ENCODE measurements around the gene KDM1B. TPM values are rescaled to one million over a fixed set of nuclear protein-coding genes. Genes with fewer than 3 reads are reported as not detected.

Gene KDM1B
- total and polyA plus RNA-seq, 2 experiments from 2014 or later, result 1.6 to 15.4 TPM

DNA sequence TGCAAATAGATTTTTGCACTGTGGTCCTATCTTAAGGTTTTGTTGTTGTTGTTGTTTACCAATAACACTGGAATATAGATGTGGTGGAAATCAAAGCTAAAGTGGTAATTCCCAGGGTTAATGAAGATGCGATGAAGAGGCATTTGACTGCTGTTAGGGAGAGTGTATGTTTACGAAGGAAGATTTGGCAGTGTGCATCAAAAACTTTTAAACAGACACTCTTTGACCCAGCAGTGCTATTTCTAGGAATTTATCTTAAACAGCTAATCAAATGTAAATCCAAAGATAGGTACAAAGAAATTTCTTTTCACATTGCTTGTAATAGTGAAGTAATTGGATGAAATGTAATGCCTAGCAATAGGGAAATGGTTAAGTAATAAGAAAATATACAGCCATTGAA lies 34.0 kb downstream of the KDM1B start:
- TF ChIP-seq, protein P1, sequence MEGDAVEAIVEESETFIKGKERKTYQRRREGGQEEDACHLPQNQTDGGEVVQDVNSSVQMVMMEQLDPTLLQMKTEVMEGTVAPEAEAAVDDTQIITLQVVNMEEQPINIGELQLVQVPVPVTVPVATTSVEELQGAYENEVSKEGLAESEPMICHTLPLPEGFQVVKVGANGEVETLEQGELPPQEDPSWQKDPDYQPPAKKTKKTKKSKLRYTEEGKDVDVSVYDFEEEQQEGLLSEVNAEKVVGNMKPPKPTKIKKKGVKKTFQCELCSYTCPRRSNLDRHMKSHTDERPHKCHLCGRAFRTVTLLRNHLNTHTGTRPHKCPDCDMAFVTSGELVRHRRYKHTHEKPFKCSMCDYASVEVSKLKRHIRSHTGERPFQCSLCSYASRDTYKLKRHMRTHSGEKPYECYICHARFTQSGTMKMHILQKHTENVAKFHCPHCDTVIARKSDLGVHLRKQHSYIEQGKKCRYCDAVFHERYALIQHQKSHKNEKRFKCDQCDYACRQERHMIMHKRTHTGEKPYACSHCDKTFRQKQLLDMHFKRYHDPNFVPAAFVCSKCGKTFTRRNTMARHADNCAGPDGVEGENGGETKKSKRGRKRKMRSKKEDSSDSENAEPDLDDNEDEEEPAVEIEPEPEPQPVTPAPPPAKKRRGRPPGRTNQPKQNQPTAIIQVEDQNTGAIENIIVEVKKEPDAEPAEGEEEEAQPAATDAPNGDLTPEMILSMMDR (IDR thresholded peaks at IDR 0.05; ENCODE audit: low read depth, low read length), result no peak
- no peaks in the 10 kb centered on the region for H3K36me3 ChIP-seq
- no peak overlapping the region for H3K27ac ChIP-seq
- no peaks in the 10 kb centered on the region for H3K9me3 ChIP-seq (ENCODE audit: low read depth)
- H3K4me1 ChIP-seq (ENCODE audit: low read depth), result peaks cover 12% of the 10 kb centered on the region
- no peak overlapping the region for H3K4me3 ChIP-seq
- no peaks in the 10 kb centered on the region for H3K27me3 ChIP-seq
- DNase-seq (ENCODE audit: low read depth in 1 of 2, low spot score in 1 of 2), result no peak

DNA sequence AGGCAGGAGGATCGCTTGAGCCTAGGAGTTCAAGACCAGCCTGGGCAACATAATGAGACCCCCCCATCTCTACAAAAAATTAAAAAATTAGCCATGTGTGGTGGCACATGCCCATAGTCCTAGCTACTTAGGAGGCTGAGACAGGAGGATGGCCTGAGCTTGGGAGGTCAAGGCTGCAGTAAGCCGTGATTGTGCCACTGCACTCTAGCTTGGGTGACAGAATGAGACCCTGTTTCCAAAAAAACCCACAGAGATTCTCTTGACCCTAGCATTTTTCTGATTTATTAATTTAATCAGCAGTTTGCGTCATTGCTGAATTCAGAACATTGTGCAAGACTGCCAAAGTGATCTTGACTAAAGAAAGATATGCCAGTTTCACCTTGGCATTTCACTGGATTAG lies 36.8 kb downstream of the KDM1B start:
- Histone ChIP-seq H3K4me3 (no peak overlapping the region), H3K4me1 (ENCODE audit: low read depth) (no peaks in the 10 kb centered on the region), H3K27me3 (no peaks in the 10 kb centered on the region), H3K27ac (no peak overlapping the region), H3K36me3 (no peaks in the 10 kb centered on the region), H3K9me3 (ENCODE audit: low read depth) (no peaks in the 10 kb centered on the region)
- no peak for DNase-seq (ENCODE audit: low read depth in 1 of 2, low spot score in 1 of 2)
- TF ChIP-seq, protein P1 (IDR thresholded peaks at IDR 0.05; ENCODE audit: low read depth, low read length), result no peak

DNA sequence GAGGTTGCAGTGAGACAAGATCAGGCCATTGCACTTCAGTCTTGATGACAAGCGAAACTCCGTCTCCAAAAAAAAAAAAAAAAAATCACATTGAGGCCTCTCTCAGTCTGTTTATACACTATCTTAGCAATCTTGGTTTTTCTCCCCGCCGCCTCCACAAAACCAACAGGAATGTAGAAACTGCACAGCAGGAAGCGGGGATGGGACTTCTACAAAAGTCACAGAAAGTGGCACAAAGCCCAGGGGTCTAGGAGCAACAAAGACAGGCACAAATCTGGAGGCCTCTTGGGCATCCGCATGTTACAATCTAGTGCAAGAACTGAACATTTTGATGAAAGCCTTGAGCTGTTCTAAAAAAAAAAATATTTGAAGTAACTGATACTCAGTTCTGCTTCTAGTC lies 48.6 kb downstream of the KDM1B start:
- Histone ChIP-seq H3K27me3 (no peaks in the 10 kb centered on the region), H3K27ac (no peak overlapping the region), H3K4me1 (ENCODE audit: low read depth) (no peaks in the 10 kb centered on the region), H3K4me3 (no peak overlapping the region), H3K36me3 (no peaks in the 10 kb centered on the region), H3K9me3 (ENCODE audit: low read depth) (no peaks in the 10 kb centered on the region)
- peak in 1 of 2 donors; percentile 35 for DNase-seq (ENCODE audit: low read depth in 1 of 2, low spot score in 1 of 2)
- TF ChIP-seq, protein P1 (IDR thresholded peaks at IDR 0.05; ENCODE audit: low read depth, low read length), result no peak

DNA sequence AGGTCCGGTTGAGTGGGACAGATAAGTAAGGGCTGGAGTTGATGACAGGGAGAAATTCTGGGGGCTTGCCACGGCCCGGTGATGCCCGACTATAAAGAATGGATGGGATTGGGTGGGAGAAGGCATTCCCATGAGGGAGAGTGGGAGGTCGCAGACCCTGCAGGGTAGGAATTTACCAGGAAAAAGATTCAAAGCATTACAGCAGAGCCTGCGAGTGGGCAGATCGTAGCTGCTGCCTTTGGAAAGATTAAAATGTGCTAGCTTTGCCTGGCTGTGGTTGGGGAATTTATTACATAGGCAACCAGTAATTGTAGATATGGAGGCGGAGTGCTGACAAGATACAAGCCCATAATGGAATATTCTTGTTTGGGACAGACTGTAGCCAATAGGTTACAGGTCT lies 49.5 kb downstream of the KDM1B start:
- Histone ChIP-seq H3K9me3 (ENCODE audit: low read depth) (no peaks in the 10 kb centered on the region), H3K27ac (no peak overlapping the region), H3K36me3 (no peaks in the 10 kb centered on the region), H3K4me1 (ENCODE audit: low read depth) (no peaks in the 10 kb centered on the region), H3K27me3 (no peaks in the 10 kb centered on the region), H3K4me3 (no peak overlapping the region)
- peak in 1 of 2 donors; percentile 4 for DNase-seq (ENCODE audit: low read depth in 1 of 2, low spot score in 1 of 2)
- TF ChIP-seq, protein P1 (IDR thresholded peaks at IDR 0.05; ENCODE audit: low read depth, low read length), result no peak

DNA sequence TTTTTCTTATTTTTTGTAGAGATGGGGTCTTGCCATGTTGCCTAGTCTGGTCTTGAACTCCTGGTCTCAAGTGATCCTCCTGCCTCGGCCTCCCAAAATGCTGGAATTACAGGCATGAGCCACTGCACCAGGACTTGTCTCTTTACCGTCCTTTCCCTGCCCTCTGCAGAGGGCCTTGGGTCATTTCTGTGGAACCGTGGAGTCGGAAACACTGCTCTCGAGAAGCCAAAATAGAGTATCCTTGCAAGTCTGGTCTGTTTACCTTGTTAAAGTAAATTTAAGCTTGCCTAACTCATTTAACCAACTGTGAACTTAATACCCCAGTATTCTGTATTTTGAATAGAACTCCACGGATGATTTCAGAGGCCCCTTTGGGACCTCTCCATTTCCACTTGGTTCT lies 51.4 kb downstream of the KDM1B start:
- no peaks in the 10 kb centered on the region for H3K27me3 ChIP-seq
- peaks cover 3% of the 10 kb centered on the region for H3K4me1 ChIP-seq (ENCODE audit: low read depth)
- H3K4me3 ChIP-seq, result no peak overlapping the region
- TF ChIP-seq, protein P1 (IDR thresholded peaks at IDR 0.05; ENCODE audit: low read depth, low read length), result no peak
- H3K36me3 ChIP-seq, result no peaks in the 10 kb centered on the region
- no peak for DNase-seq (ENCODE audit: low read depth in 1 of 2, low spot score in 1 of 2)
- H3K27ac ChIP-seq, result no peak overlapping the region
- H3K9me3 ChIP-seq (ENCODE audit: low read depth), result no peaks in the 10 kb centered on the region

DNA sequence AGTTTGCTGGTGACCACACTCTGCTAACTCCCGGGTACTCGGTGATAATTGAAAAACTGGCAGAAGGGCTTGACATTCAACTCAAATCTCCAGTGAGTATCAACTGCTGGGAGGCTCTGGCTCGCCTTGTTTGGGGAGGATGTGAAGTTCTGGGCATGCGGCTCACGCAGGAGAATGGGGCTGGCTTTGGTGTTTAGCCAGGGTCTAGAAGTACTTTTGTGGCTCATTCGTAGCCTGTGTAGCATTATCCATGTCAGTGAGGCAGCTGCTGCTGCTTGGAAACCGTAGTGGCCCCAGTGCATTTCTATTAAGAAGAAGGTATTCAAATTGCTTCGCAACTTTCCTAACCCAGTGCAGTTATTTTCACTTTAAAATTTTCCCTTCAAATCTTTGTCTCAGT lies 52.2 kb downstream of the KDM1B start:
- TF ChIP-seq, protein P1 (IDR thresholded peaks at IDR 0.05; ENCODE audit: low read depth, low read length), result no peak
- no peaks in the 10 kb centered on the region for H3K27me3 ChIP-seq

More for the DNA sequence above, 52.2 kb downstream of the KDM1B start:
- no peaks in the 10 kb centered on the region for H3K9me3 ChIP-seq (ENCODE audit: low read depth)
- H3K27ac ChIP-seq, result no peak overlapping the region
- no peak overlapping the region for H3K4me3 ChIP-seq
- H3K36me3 ChIP-seq, result no peaks in the 10 kb centered on the region
- no peak for DNase-seq (ENCODE audit: low read depth in 1 of 2, low spot score in 1 of 2)
- H3K4me1 ChIP-seq (ENCODE audit: low read depth), result peaks cover 3% of the 10 kb centered on the region
